ENCODE data around the gene SERF1A. TPM values are rescaled to one million over a fixed set of nuclear protein-coding genes. Genes with fewer than 3 reads are reported as not detected.
"Not testable (repeated sequence)": the region's sequence is repeated elsewhere in the genome, so short reads cannot be mapped to it uniquely, and the experiment has no call there.

The SERF1A gene
- 7.6 and 10.9 TPM in 2 replicates for total RNA-seq (2012; rRNA removed)

GRCh38 chr5:70900533-70901271 lies at the start of gene SERF1A:
Gene SERF1A (plus strand): TSS chr5:70900669. CDS start chr5:70900870, 201 bp downstream.
- not testable (repeated sequence) for H3K27me3 ChIP-seq (ENCODE audit: control insufficient read depth, insufficient read depth, low read length); H3K4me3 ChIP-seq (ENCODE audit: low read length); H3K4me1 ChIP-seq (ENCODE audit: control insufficient read depth, insufficient read depth, low read length); H3K9me3 ChIP-seq (replicated peaks; ENCODE audit: low read length); H3K9ac ChIP-seq (ENCODE audit: low read depth, low read length); H3K4me2 ChIP-seq (ENCODE audit: low read length); H3K36me3 ChIP-seq (ENCODE audit: insufficient read depth, low read length)

- not testable (repeated sequence) for H3K9me3 ChIP-seq (replicated peaks; ENCODE audit: low read length); H3K4me3 ChIP-seq (ENCODE audit: low read length); H3K27me3 ChIP-seq (ENCODE audit: control insufficient read depth, insufficient read depth, low read length); H3K9ac ChIP-seq (ENCODE audit: low read depth, low read length); H3K36me3 ChIP-seq (ENCODE audit: insufficient read depth, low read length); H3K4me1 ChIP-seq (ENCODE audit: control insufficient read depth, insufficient read depth, low read length); H3K4me2 ChIP-seq (ENCODE audit: low read length)
Observed at GRCh38 chr5:70866778-70867177, 33.7 kb upstream of the SERF1A start.

GRCh38 chr5:70870626-70871025 lies 29.8 kb upstream of the SERF1A start:
- not testable (repeated sequence) for H3K4me2 ChIP-seq (ENCODE audit: low read length); H3K9ac ChIP-seq (ENCODE audit: low read depth, low read length); H3K36me3 ChIP-seq (ENCODE audit: insufficient read depth, low read length); H3K4me1 ChIP-seq (ENCODE audit: control insufficient read depth, insufficient read depth, low read length); H3K4me3 ChIP-seq (ENCODE audit: low read length); H3K9me3 ChIP-seq (replicated peaks; ENCODE audit: low read length); H3K27me3 ChIP-seq (ENCODE audit: control insufficient read depth, insufficient read depth, low read length)

- H3K27me3 ChIP-seq (ENCODE audit: control insufficient read depth, insufficient read depth, low read length); H3K4me3 ChIP-seq (ENCODE audit: low read length); H3K4me1 ChIP-seq (ENCODE audit: control insufficient read depth, insufficient read depth, low read length); H3K4me2 ChIP-seq (ENCODE audit: low read length); H3K36me3 ChIP-seq (ENCODE audit: insufficient read depth, low read length); H3K9me3 ChIP-seq (replicated peaks; ENCODE audit: low read length); H3K9ac ChIP-seq (ENCODE audit: low read depth, low read length): not testable (repeated sequence)
Observed at GRCh38 chr5:70896076-70896475, 4.4 kb upstream of the SERF1A start.

- not testable (repeated sequence) for H3K9ac ChIP-seq (ENCODE audit: low read depth, low read length); H3K36me3 ChIP-seq (ENCODE audit: insufficient read depth, low read length); H3K4me3 ChIP-seq (ENCODE audit: low read length); H3K4me2 ChIP-seq (ENCODE audit: low read length); H3K9me3 ChIP-seq (replicated peaks; ENCODE audit: low read length); H3K4me1 ChIP-seq (ENCODE audit: control insufficient read depth, insufficient read depth, low read length); H3K27me3 ChIP-seq (ENCODE audit: control insufficient read depth, insufficient read depth, low read length)
Observed at GRCh38 chr5:70901272-70901571, 753 bp downstream of the SERF1A start.

GRCh38 chr5:70906624-70907023 lies 6.2 kb downstream of the SERF1A start:
- H3K27me3 ChIP-seq (ENCODE audit: control insufficient read depth, insufficient read depth, low read length); H3K4me3 ChIP-seq (ENCODE audit: low read length); H3K36me3 ChIP-seq (ENCODE audit: insufficient read depth, low read length); H3K4me2 ChIP-seq (ENCODE audit: low read length); H3K9ac ChIP-seq (ENCODE audit: low read depth, low read length); H3K9me3 ChIP-seq (replicated peaks; ENCODE audit: low read length); H3K4me1 ChIP-seq (ENCODE audit: control insufficient read depth, insufficient read depth, low read length): not testable (repeated sequence)

GRCh38 chr5:70916829-70917228 lies 16.4 kb downstream of the SERF1A start:
- not testable (repeated sequence) for H3K27me3 ChIP-seq (ENCODE audit: control insufficient read depth, insufficient read depth, low read length); H3K4me3 ChIP-seq (ENCODE audit: low read length); H3K36me3 ChIP-seq (ENCODE audit: insufficient read depth, low read length); H3K9me3 ChIP-seq (replicated peaks; ENCODE audit: low read length); H3K9ac ChIP-seq (ENCODE audit: low read depth, low read length); H3K4me2 ChIP-seq (ENCODE audit: low read length); H3K4me1 ChIP-seq (ENCODE audit: control insufficient read depth, insufficient read depth, low read length)

GRCh38 chr5:70925211-70925562 lies 24.7 kb downstream of the SERF1A start:
- not testable (repeated sequence) for H3K36me3 ChIP-seq (ENCODE audit: insufficient read depth, low read length); H3K9ac ChIP-seq (ENCODE audit: low read depth, low read length); H3K4me1 ChIP-seq (ENCODE audit: control insufficient read depth, insufficient read depth, low read length); H3K9me3 ChIP-seq (replicated peaks; ENCODE audit: low read length); H3K27me3 ChIP-seq (ENCODE audit: control insufficient read depth, insufficient read depth, low read length); H3K4me3 ChIP-seq (ENCODE audit: low read length); H3K4me2 ChIP-seq (ENCODE audit: low read length)

- H3K4me2 ChIP-seq (ENCODE audit: low read length); H3K27me3 ChIP-seq (ENCODE audit: control insufficient read depth, insufficient read depth, low read length); H3K4me3 ChIP-seq (ENCODE audit: low read length); H3K9ac ChIP-seq (ENCODE audit: low read depth, low read length); H3K9me3 ChIP-seq (replicated peaks; ENCODE audit: low read length); H3K36me3 ChIP-seq (ENCODE audit: insufficient read depth, low read length); H3K4me1 ChIP-seq (ENCODE audit: control insufficient read depth, insufficient read depth, low read length): not testable (repeated sequence)
Observed at GRCh38 chr5:70931709-70932368, 31.4 kb downstream of the SERF1A start.

GRCh38 chr5:70932560-70932959 lies 32.1 kb downstream of the SERF1A start:
- H3K4me1 ChIP-seq (ENCODE audit: control insufficient read depth, insufficient read depth, low read length), result not testable (repeated sequence)

GRCh38 chr5:70953068-70953467 lies 52.6 kb downstream of the SERF1A start:
- H3K36me3 ChIP-seq (ENCODE audit: insufficient read depth, low read length); H3K27me3 ChIP-seq (ENCODE audit: control insufficient read depth, insufficient read depth, low read length); H3K9me3 ChIP-seq (replicated peaks; ENCODE audit: low read length); H3K4me2 ChIP-seq (ENCODE audit: low read length); H3K4me1 ChIP-seq (ENCODE audit: control insufficient read depth, insufficient read depth, low read length); H3K9ac ChIP-seq (ENCODE audit: low read depth, low read length); H3K4me3 ChIP-seq (ENCODE audit: low read length): not testable (repeated sequence)

More at GRCh38 chr5:70932560-70932959, 32.1 kb downstream of the SERF1A start:
- not testable (repeated sequence) for H3K36me3 ChIP-seq (ENCODE audit: insufficient read depth, low read length); H3K4me3 ChIP-seq (ENCODE audit: low read length); H3K27me3 ChIP-seq (ENCODE audit: control insufficient read depth, insufficient read depth, low read length); H3K4me2 ChIP-seq (ENCODE audit: low read length); H3K9ac ChIP-seq (ENCODE audit: low read depth, low read length); H3K9me3 ChIP-seq (replicated peaks; ENCODE audit: low read length)
